ENCODE data around the gene PLXNB2. TPM values are rescaled to one million over a fixed set of nuclear protein-coding genes. Genes with fewer than 3 reads are reported as not detected.

The PLXNB2 gene
- polyA plus RNA-seq, 1 donor from 2014 or later = 38.6 TPM

DNA sequence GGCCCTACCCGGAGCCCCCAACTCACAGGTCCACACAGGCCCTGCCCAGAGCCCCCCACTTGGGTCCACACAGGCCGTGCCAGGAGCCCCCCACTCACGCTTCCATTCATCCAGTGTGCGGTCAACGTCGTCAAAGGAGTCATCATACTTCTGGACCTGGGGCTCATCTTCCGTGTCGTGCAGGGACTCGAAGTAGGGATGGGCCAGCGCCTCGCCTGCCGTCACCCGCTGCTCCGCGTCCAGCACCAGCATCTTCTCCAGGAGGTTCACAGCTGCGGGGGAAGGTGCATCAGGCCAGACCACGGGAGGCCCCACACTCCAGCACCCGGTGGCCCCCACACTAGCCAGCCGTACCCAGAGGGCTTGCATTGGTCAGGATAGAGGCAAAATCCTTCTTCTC is 52.3 kb downstream of the PLXNB2 start:
- Histone ChIP-seq H3K36me3 (ENCODE audit: insufficient read depth, low read length) (no peaks in the 10 kb centered on the region), H3K9me2 (ENCODE audit: insufficient read depth, low read length) (no peaks in the 10 kb centered on the region), H3K27me3 (ENCODE audit: insufficient read depth, low read depth, low read length) (no peaks in the 10 kb centered on the region), H3F3A (ENCODE audit: insufficient read depth, low read length, poor library complexity, severe bottlenecking) (no peaks in the 10 kb centered on the region), H4K20me1 (ENCODE audit: insufficient read depth) (no peaks in the 10 kb centered on the region), H3K4me2 (ENCODE audit: low read length) (no peak overlapping the region), H3K79me2 (replicated peaks; ENCODE audit: insufficient read depth, low read length) (no peaks in the 10 kb centered on the region), H3K9ac (ENCODE audit: low read length) (no peak overlapping the region), H3K4me3 (ENCODE audit: low read length) (no peak overlapping the region), H3K9me3 (ENCODE audit: low read length) (no peaks in the 10 kb centered on the region), H3K27ac (ENCODE audit: low read length) (no peak overlapping the region), H2AFZ (ENCODE audit: low read depth, low read length) (no peak overlapping the region)
- TF ChIP-seq, protein P1, sequence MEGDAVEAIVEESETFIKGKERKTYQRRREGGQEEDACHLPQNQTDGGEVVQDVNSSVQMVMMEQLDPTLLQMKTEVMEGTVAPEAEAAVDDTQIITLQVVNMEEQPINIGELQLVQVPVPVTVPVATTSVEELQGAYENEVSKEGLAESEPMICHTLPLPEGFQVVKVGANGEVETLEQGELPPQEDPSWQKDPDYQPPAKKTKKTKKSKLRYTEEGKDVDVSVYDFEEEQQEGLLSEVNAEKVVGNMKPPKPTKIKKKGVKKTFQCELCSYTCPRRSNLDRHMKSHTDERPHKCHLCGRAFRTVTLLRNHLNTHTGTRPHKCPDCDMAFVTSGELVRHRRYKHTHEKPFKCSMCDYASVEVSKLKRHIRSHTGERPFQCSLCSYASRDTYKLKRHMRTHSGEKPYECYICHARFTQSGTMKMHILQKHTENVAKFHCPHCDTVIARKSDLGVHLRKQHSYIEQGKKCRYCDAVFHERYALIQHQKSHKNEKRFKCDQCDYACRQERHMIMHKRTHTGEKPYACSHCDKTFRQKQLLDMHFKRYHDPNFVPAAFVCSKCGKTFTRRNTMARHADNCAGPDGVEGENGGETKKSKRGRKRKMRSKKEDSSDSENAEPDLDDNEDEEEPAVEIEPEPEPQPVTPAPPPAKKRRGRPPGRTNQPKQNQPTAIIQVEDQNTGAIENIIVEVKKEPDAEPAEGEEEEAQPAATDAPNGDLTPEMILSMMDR (IDR thresholded peaks at IDR 0.05; ENCODE audit: poor library complexity, severe bottlenecking) = no peak
- TF ChIP-seq MXI1 (conservative IDR thresholded peaks at IDR 0.05; ENCODE audit: poor library complexity, severe bottlenecking) = no peak
- TF ChIP-seq TAF1 (IDR thresholded peaks at IDR 0.05; ENCODE audit: low read depth) = no peak
- TF ChIP-seq RAD21 (conservative IDR thresholded peaks at IDR 0.05) = no peak
- no peak for TF ChIP-seq POLR2AphosphoS5 (IDR thresholded peaks at IDR 0.05)
- TF ChIP-seq, protein P2, sequence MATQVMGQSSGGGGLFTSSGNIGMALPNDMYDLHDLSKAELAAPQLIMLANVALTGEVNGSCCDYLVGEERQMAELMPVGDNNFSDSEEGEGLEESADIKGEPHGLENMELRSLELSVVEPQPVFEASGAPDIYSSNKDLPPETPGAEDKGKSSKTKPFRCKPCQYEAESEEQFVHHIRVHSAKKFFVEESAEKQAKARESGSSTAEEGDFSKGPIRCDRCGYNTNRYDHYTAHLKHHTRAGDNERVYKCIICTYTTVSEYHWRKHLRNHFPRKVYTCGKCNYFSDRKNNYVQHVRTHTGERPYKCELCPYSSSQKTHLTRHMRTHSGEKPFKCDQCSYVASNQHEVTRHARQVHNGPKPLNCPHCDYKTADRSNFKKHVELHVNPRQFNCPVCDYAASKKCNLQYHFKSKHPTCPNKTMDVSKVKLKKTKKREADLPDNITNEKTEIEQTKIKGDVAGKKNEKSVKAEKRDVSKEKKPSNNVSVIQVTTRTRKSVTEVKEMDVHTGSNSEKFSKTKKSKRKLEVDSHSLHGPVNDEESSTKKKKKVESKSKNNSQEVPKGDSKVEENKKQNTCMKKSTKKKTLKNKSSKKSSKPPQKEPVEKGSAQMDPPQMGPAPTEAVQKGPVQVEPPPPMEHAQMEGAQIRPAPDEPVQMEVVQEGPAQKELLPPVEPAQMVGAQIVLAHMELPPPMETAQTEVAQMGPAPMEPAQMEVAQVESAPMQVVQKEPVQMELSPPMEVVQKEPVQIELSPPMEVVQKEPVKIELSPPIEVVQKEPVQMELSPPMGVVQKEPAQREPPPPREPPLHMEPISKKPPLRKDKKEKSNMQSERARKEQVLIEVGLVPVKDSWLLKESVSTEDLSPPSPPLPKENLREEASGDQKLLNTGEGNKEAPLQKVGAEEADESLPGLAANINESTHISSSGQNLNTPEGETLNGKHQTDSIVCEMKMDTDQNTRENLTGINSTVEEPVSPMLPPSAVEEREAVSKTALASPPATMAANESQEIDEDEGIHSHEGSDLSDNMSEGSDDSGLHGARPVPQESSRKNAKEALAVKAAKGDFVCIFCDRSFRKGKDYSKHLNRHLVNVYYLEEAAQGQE (IDR thresholded peaks at IDR 0.05; ENCODE audit: borderline replicate concordance) = no peak
- no peak for TF ChIP-seq SMC3 (conservative IDR thresholded peaks at IDR 0.05; ENCODE audit: poor library complexity)
- no peak for TF ChIP-seq EP300 (conservative IDR thresholded peaks at IDR 0.05; ENCODE audit: poor library complexity, severe bottlenecking)
- TF ChIP-seq EZH2 (IDR thresholded peaks at IDR 0.05; ENCODE audit: borderline replicate concordance, insufficient read depth, low read length, poor library complexity, severe bottlenecking) = no peak

DNA sequence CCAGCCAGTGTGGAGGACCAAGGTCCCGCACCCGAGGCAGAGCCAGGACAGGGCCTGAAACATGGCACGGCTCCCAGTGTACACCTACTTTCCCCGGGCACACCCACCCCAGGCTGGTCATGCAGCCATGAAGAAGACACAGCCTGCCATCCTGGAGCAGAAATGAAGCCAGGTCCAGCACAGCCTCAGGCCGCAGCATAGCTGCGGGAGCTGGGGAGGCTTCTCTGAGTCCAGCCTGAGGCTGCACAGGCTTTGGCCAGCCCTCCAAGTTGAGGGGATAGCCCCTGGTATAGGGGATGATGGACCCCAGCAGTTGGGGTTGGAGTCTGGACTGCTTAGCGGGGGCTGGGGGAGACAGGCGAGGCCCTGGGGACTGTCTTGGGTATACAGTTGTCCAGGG is 53.5 kb downstream of the PLXNB2 start:
- TF ChIP-seq, protein P2 (IDR thresholded peaks at IDR 0.05; ENCODE audit: borderline replicate concordance) = no peak
- TF ChIP-seq EP300 (conservative IDR thresholded peaks at IDR 0.05; ENCODE audit: poor library complexity, severe bottlenecking) (no peak), TAF1 (IDR thresholded peaks at IDR 0.05; ENCODE audit: low read depth) (no peak), SMC3 (conservative IDR thresholded peaks at IDR 0.05; ENCODE audit: poor library complexity) (no peak), RAD21 (conservative IDR thresholded peaks at IDR 0.05) (no peak), EZH2 (IDR thresholded peaks at IDR 0.05; ENCODE audit: borderline replicate concordance, insufficient read depth, low read length, poor library complexity, severe bottlenecking) (no peak), MXI1 (conservative IDR thresholded peaks at IDR 0.05; ENCODE audit: poor library complexity, severe bottlenecking) (no peak), POLR2AphosphoS5 (IDR thresholded peaks at IDR 0.05) (no peak)
- TF ChIP-seq, protein P1 (IDR thresholded peaks at IDR 0.05; ENCODE audit: poor library complexity, severe bottlenecking) = no peak
- no peaks in the 10 kb centered on the region for H3K36me3 ChIP-seq (ENCODE audit: insufficient read depth, low read length)

More for the DNA sequence above, 53.5 kb downstream of the PLXNB2 start:
- H3K27ac ChIP-seq (ENCODE audit: low read length) = no peak overlapping the region
- H2AFZ ChIP-seq (ENCODE audit: low read depth, low read length) = no peak overlapping the region
- no peak overlapping the region for H3K9ac ChIP-seq (ENCODE audit: low read length)
- H3K27me3 ChIP-seq (ENCODE audit: insufficient read depth, low read depth, low read length) = no peaks in the 10 kb centered on the region
- no peak overlapping the region for H3K4me3 ChIP-seq (ENCODE audit: low read length)
- H3F3A ChIP-seq (ENCODE audit: insufficient read depth, low read length, poor library complexity, severe bottlenecking) = no peaks in the 10 kb centered on the region
- H4K20me1 ChIP-seq (ENCODE audit: insufficient read depth) = no peaks in the 10 kb centered on the region
- H3K9me3 ChIP-seq (ENCODE audit: low read length) = no peaks in the 10 kb centered on the region
- no peaks in the 10 kb centered on the region for H3K9me2 ChIP-seq (ENCODE audit: insufficient read depth, low read length)
- no peaks in the 10 kb centered on the region for H3K79me2 ChIP-seq (replicated peaks; ENCODE audit: insufficient read depth, low read length)
- H3K4me2 ChIP-seq (ENCODE audit: low read length) = no peak overlapping the region

All from neural cell (in vitro differentiated cells).